Lower leg skin (tissue), 3 donors: ENCODE measurements around the gene KCND2.

Experiments used
- CTCF ChIP-seq, 3 donors: fragments of 450-650 bp; IDR thresholded peaks; one replicate each; pipeline ENCODE4 v1.5.1; 2016; ENCODE audit warnings: antibody characterized with exemption in 3 of 3, mild to moderate bottlenecking in 3 of 3, moderate library complexity in 2 of 3
- POLR2A ChIP-seq, 2 donors: fragments of 450-650 bp; IDR thresholded peaks; one replicate each; pipeline ENCODE4 v1.6.1; 2016 to 2017; ENCODE audit warnings: antibody characterized with exemption in 2 of 2, mild to moderate bottlenecking in 1 of 2, moderate library complexity in 1 of 2

DNA sequence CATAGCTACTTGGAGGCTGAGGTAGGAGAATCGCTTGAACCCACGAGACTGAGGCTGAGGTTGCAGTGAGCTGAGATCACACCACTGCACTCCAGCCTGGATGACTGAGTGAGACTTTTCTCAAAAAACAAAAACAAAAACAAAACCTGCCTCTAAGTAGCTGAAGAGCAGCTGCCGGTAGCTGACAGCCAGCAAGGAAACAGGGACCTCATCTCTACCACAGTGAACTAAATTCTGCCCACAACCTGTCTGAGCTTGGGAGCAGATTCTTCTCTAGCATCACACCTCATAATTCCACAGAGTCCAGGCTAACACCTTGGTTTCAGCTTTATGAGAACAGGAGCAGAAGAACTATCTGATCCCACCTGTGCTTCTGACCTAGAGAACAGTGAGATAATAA is 246.2 kb downstream of the KCND2 start:
- TF ChIP-seq CTCF (IDR thresholded peaks at IDR 0.05) (no peak), POLR2A (IDR thresholded peaks at IDR 0.05) (no peak)
